ENCODE data around the gene ACTL7B. TPM values are rescaled to one million over a fixed set of nuclear protein-coding genes. Genes with fewer than 3 reads are reported as not detected.

The ACTL7B gene, protein sequence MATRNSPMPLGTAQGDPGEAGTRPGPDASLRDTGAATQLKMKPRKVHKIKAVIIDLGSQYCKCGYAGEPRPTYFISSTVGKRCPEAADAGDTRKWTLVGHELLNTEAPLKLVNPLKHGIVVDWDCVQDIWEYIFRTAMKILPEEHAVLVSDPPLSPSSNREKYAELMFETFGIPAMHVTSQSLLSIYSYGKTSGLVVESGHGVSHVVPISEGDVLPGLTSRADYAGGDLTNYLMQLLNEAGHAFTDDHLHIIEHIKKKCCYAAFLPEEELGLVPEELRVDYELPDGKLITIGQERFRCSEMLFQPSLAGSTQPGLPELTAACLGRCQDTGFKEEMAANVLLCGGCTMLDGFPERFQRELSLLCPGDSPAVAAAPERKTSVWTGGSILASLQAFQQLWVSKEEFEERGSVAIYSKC
- under 1 TPM in 1 of 2 experiments, not detected in 1; 0.10 TPM for total RNA-seq

DNA sequence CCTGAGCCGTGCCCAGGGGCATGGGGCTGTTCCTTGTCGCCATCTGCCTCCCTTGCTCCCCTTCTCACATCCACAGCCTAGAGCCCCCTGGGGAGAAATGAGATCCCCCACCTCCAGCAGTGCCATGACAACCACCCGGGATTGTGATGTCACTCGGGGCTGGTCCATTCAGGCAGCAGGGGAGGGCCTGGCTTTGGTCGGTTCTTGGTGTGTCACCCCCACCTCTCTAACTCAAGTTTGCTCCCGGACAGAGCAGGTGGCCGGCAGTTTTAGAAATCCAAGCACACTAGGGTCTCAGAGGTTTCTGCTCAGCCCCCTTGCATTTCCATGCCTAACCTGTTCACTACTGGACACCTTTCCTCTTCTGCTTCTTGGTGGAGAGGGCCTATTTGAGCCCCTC, at the start of gene ACTL7B:
ACTL7B (minus strand) TSS at position 99 of the 400 bp plus-strand sequence; CDS start at position 43, 56 bp downstream.

DNA sequence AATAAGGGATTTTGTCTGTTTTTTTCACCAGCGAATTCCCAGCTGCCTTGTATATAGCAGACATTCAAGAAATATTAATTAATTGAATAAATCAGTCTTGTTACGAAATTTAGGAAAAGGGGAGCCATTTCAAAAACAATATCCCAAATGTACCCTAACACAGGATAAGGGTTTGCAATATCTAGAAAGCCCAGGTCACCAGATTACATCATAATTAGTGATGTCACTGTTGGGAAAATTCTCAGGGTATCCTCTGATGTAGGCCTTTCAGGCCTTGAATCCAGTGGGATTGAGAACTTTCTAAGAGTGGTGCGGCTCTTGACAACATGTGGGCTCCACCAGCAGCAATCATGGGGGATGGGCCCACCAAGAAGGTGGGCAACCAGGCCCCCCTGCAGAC, 6.2 kb upstream of the ACTL7B start, which contains the start of gene ACTL7A:
ACTL7A (plus strand) TSS at position 270 of the 400 bp plus-strand sequence; CDS start at position 327, 57 bp downstream.

Other genes starting within 250 kb of the ACTL7B start
- gene ACTL7A, start 6.3 kb upstream of the ACTL7B start, total RNA-seq = not detected
- 10 to 100 TPM; 22.1 to 24.3 TPM for gene ELP1, start 78.1 kb upstream of the ACTL7B start, total RNA-seq
- gene ABITRAM, start 78.4 kb upstream of the ACTL7B start, total RNA-seq = 10 to 100 TPM in 1 of 2 experiments, 1 to 10 TPM in 1; 9.9 to 11.6 TPM
- gene CTNNAL1, start 157.5 kb upstream of the ACTL7B start, total RNA-seq = 10 to 100 TPM; 13.3 to 13.5 TPM

Data from activated naive CD4-positive, alpha-beta T cell treated with anti-CD3 and anti-CD28 coated beads, Interleukin-2, amount 10 ng/mL, durations not matched to agents 5 hours and 36 hours (primary cell).